Hindlimb muscle (tissue), 1 donor: ENCODE measurements around the gene CRBN. TPM values are rescaled to one million over a fixed set of nuclear protein-coding genes. Genes with fewer than 3 reads are reported as not detected.

Experiments
- DNase-seq: peaks from one replicate; pipeline ENCODE4 v3.0.0-alpha.2; 2013
- polyA plus RNA-seq: library from polyadenylated mRNA; unstranded; fragments of 120-200 nt; gene quantifications from one replicate; pipeline ENCODE4 v1.2.1, GENCODE V29; 2013; ENCODE audit not compliant: insufficient read length

Gene CRBN
- polyA plus RNA-seq, 1 donor, result 35.2 TPM

DNA sequence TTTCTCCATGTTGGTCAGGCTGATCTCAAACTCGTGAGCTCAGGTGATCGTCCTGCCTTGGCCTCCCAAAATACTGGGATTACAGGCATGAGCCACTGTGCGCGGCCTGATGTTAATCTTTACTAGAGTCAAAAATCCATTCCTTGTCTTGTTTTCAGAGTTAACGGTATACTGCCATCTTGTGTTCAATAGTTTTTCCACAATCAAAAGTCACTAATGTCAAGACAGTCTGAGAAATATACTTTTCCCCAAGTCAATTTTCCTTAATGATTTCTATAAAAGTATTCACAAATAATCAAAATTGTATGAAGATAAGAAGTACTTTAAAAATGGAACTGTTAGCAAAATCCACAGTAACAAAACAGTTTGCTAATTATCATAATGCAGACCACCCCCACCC, 8.5 kb downstream of the CRBN start:
- no peak for DNase-seq

DNA sequence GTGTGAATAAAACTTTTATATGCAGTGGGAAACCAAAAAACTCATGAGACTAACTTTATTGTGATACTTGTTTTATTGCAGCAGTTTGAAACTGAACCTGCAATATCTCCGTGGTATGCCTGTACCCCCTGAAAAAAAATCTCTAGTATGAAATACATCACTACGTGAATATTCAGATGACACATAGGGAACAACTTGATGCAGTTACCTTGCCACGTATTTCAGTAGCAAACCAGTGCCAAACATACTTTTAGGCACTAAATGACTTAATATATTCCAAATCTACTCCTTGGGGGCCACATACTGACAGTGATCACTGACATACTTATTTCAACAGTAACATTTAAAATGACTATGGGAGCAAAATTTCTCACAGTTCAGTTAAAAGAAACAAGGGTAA, 13.8 kb downstream of the CRBN start:
- DNase-seq, result no peak

DNA sequence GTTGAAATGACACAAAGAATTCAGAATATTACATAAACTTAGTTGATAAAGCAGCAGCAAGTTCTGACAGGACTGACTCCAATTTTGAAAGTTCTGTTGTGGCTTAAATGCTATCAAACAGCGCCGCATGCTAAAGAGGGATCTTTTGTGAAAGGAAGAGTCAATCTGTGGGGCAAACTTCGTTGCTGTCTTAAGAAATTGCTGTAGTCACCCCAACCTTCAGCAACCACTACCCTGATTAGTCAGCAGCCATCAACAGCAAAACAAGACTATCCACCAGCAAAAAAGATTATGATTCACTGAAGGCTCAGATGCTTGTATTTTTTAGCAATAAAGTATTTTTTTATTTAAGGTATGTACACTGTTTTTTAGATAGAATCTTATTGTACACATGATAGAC, 14.2 kb downstream of the CRBN start:
- no peak for DNase-seq

DNA sequence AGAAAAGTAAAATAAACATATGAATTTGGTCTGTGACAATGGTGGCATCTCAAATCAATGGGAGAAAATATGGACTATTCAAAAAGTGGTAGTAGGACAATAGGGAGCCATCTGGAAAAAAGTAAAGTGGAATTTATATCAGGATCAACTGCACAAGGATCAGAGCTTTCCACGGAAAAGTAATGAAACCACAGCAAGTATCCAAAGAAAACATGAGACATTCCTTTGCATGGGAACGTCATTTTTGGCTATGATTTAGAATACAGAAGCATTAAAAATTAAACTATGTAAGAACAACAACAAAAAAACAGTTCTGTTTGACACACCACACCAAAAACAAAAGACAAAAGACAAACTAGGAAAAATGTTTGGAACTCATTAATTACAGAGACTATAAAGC, 18.7 kb downstream of the CRBN start:
- DNase-seq, result no peak

DNA sequence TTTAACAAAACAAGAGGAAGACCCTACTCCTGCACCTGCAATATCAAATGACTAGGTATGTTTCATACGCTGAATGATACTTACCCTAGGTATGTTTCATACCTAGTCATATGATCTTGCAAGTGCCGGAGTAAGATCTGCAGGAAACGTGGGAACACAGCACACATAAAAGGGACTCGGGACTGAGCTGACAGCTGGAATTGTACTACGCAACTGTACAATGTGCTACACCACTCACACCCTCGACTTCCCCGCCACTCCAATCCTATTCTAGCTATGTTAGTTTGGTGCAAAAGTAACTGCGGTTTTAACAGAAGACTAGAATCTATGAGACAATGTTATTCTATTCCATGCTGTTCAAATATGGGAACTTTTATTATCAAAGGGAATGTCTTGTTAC, 22.0 kb downstream of the CRBN start:
- DNase-seq, result no peak

DNA sequence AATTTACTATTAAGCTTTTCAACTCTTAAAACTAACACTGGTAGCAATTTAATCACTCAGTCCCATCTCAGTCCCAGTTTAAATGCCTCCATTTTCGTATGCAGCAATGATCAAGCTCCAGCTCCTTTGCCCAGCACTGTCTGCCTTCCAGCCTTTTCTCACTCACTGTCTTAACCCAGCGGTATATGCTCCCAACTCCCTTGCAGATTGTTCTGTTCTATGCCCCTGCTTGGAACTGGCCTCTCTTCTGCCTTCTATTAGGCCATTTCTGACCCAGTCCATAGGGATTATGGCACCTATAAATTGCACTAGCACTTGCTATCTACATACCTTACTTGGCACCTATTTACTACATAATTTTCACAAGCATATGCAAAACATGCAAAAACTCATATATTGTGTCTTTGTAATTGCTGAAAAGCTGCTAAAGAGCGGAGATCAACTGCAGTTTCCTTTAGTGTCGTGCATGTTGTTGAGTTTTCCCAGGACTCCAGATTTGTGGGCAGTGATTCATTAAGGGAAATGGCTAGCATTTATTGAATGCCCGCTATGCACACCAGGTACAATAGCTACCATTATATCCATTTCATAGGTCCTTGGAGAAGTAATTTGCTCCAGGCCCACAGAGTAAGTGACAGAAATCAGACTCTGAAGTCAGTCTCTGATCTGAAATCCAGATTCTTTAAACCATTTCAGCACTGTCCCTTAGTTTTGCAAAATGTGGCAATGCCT, 24.4 kb downstream of the CRBN start:
- no peak for DNase-seq

DNA sequence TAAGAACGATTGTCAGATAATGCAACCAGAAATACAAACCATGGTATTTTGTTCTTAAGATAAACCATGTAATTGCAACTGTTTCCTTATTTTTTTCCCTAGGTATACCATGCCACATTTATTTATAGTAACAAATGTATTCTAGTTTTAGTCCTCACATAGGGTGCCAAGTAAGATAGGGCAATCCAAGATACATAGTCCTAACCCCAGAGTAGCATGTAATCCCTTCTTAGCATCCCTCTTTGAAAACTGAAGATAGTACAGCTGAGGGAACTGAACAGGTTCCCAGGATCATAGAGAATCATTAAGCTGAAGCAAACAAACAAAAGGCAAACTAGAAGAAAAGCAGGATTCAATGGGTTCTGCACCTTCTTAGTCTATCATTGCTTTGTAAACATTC, 28.0 kb downstream of the CRBN start:
- no peak for DNase-seq

DNA sequence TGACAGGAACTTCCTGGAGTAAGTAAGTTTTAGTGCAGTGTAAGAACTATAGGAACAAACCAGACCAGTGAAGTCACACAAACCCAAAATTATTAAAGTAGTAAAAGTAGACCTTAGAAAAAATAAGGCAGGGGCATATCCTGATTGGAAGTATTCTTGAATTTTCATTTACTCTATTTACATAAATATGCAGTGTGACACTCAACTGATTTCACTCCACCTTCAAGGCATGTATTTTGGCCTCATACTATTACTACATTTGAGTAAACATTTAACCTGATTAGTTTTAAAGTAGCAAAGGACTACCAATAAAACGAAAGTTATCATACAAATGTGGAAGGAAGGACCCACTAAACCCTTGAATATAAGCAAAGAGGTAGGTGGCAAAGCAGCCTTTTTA, 29.9 kb downstream of the CRBN start:
- DNase-seq, result no peak

DNA sequence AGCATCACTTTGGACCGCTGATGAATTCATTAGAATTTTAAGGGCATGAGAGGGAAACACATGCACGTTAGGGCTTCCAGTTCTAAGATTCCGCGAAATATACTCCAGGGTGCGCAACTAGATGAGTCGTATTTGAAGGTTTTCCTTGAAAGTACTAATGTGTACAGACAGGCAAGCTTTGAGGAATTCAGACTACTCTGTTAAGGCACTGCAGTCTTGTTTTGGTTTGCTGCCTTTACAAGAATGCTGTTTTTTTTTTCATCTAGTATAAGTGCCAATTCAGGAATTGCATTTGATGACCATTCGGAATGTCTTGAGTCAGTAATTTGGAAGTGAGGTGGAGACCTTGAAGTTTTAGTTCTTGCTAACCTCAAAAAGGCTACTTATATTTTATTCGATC, 33.7 kb downstream of the CRBN start:
- DNase-seq, result no peak

DNA sequence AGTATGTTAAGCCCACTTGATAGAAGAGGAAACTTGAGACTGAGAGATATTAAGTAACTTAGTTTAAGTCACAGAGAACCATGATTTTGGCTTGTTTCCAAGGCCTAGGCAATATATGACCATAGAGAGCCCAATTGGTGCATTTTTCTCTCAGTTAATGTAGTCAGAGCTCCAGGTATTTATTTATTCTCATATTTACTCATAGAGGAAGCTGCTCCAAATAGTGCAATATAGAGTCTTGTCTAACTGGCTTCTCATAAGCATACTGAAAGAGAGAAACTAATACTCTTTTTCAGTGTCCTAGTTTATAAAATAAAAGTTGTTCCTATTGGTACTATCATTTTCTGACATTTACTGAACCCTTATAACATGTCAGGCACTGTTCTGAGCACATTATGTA, 37.6 kb downstream of the CRBN start:
- DNase-seq, result no peak

DNA sequence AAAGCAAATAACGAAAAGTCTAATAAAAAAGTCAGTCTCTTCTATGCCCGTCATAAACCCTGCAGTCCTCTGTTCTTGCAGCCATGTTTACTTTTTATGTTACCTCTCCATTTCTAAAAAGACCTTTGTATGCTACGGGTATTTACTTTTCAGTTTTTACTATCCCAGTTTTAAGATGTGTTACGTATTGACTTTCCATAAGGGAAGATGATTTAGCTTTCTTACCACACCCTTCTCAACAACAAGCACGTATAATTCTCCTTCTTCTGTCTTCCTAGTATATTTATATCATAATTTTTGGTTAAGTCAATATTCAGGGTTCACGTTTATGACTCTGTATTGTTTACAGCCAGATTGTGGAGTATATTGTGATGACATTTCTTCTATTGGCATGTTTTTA, 42.0 kb downstream of the CRBN start:
- no peak for DNase-seq

DNA sequence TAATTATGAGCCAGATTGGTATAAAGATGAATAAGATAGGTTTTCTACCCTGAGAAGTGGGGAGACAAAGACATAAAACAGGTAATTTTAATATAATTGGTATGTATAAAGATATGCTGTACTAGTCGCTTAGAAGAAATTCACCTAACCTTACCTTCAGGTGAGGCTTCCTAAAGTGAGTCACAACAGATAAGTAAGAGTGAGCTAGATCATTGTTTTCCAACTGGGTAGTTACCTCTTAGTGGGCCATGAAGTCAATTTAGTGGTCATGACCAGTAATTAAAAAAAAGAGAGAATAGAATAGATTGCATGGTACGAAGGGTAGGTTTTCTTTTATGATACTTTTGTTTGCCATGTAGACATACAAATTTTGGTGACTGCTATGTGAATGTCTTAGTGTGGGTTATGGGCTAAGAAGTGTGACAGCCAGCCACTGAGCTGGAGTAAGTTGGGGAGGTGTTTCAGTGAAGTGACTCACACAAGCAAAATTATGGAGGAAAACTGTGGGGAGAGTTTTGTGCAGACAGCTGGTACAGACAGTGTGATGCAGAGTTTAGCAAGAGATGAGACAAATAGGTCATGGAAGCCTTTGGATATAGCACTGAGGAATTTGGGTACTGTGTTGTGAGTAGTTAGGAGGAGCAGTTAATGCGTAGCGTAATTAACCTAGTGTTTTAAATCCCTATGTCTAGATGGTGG, 44.6 kb downstream of the CRBN start:
- no peak for DNase-seq

DNA sequence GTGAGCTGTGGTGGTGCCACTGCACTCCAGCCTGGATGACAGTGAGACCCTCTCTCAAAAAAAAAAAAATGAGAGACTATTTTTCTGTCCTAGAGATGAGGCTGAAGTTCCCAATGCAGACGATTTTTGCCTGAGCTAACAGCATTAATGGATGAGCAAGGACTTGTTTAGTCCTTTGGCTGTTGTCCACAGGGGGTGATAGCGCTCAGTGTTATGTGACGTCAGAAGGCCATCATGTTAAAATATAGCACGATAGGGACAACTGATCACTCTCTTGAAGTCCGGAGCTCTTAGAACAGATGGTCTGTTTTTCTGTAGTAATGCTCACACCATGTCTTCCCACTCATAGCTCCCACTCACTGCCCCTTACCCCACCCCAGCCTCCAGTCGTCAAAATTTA, 46.0 kb downstream of the CRBN start:
- DNase-seq, result no peak

DNA sequence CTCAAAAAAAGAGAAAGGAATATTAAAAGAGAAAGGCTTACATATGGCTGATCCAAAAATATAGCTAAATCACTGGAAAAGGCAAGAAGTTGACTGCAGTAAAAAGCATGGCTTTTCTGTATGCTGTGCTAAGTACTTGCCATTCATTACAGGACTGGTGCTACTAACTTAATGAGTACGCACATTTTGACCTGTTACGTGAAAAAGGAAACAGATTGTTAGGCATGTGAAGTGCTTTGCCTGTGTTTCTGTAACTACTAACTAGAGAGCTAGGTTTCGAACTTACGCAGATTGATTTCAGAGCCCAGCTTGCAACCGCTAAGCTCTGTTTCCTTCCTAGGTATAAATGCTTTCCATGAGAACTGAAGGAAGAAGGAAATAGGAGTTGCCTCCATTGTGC, 49.9 kb downstream of the CRBN start:
- no peak for DNase-seq

DNA sequence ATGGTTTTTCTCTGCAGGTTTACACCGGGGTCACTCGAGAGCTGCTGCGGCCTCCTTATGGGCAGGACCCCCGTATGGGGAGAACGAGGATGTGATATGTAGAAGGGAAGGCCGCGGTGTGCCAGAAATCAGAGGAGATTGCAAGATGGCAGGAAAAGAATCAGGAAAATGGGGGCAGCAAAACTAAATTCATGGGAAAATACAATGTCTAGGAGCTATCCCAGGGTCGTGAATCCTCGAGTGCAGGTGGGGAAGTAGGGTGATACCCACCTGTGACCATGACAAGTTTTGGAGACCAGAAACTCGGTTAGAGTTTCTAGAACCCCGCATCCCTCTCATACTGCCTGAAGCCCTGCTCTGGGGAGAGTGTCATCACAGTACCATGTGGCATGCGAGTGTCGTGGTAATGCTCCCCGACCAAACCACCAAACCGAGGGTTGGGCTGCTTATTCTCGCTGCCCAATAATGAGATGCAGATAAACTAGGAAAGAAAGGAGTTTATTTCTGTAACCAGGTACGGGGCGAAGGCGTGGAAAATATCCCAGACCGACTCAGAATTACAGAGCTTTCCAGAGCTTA, 52.0 kb downstream of the CRBN start:
- no peak for DNase-seq

DNA sequence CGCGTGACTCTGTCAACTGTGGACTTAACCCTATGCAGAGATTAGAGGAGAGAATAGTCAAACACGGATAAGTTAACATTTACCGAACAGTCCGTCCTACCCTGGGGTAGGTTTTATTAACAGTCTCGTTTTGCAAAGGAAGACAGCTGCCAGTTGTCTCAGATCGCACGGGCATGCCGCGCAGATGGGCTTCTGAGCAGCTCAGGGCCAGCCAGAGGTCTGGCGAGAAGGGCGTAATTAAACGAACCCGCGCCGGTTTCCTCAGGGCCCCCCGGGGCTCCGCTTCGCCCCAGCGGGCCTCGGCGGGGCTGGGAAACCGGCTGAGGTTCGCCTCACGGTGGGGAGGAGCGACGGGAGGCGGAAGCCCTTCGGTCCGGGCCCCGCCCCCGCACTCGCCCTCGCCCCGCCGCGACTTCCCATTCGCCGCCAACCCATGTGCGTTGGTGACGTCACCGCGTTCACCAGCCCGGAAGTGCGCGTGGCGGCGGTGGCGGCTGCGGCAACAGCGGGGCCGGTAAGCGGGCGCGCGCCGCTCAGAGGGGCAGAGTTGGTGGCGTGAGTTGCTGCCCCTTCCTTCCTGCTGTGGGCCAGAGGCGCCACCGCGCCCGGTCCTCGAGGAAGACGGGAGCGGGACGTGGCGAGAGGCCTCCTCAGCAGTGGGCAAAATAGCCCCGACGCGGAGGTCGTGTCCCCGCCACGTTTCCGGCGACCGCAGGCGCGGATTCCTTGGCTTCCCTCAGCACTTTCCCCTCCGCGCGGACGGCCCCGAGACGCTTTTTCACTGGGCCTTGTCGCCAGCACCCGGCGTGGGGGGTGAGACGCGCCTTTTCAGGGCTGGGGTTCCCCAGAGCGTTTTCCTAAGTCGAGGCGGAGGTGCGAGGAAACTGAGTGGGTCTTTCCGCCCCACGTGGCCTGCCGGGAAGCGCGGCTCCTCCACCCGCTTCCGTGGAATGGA, 52.7 kb downstream of the CRBN start, which contains the start of gene TRNT1:
TRNT1 (plus strand) TSS at position 464 of the 955 bp plus-strand sequence. CDS start 2,101 bp downstream, outside the sequence.
- peak; percentile 97 for DNase-seq

DNA sequence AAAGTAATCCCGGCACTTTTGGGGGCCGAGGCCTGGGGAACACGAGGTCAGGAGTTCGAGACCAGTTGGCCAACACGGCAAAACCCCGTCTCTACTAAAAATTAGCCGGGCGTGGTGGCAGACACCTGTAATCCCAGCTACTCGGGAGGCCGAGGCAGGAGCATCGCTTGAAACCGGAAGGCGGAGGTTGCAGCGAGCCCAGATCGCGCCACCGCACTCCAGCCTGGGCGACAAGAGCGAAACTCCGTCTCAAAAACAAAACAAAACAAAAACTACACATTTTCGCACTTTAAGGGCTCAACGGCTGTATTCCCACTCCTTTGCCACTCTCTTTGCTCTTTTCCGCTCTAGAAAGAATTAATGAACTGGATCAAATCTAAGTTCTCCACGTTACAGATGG, 53.5 kb downstream of the CRBN start:
- no peak for DNase-seq

DNA sequence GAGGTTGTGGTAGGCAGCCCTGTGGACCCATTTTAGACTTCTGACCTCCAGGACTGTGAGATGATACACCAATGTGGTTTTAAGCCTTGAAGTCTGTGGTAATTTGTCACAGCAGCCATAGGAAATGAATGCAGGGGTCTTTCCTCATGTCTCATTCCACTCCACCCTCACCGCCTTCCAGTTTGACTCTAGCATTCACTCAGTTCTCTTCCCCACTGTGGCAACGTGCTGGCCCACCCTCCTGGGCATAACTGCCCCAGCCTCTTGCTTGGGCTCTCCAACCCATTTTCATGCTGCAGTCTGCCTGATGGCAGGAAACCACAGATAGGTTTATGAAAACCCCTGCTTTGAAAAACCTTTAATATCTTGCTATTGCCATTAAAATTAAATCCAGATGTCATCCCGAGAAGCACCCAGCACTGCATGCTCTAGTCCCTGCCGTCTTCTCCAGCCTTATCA, 60.1 kb downstream of the CRBN start:
- no peak for DNase-seq

DNA sequence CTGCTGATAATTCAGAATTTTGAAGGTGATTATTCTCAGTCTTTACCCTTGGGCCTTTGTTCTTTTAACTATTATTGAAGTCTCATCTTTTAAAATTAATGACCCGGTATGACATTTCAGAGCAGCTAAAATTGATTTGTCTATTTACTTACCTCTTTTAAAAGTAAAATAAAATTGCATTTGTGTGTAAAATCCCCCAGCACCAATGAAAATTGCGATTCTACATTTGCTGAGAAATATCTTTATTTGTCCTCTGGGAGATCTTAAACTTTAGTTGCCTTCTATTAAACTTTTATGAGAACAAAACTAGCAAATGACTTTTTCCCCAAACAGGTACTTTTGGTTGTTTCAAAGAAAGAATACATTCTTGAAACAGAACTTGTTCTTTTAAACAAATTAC, 61.8 kb downstream of the CRBN start:
- DNase-seq, result no peak

DNA sequence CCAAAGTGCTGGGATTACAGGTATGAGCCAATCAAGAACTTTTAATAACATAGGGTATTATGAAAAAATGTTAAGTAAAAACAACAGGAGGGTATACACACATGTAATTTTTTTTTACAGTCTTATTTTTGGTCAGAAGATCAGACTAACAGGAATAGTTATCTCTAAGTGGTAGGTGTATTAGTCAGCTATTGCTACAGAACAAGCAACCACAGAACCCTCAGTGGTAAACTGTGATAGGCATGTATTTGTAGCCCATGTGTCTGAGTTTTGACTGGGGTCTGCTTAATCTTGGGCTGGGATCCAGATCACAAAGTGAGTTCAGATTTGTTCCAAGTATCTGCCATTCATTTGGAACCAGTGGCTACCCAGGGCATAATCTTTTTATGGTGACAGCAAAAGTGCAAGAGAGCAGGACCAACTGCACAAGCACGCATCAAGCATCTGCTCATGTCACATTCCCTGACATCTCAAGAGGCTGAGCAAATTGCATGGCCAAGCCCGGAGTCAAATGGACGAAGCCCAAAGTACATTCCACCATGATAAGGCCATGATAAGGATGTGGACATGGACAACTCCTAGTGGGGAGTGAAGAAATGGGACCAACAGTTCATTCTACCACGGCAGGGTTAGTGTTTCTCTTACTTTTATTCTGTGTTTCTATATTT, 66.3 kb downstream of the CRBN start:
- no peak for DNase-seq

DNA sequence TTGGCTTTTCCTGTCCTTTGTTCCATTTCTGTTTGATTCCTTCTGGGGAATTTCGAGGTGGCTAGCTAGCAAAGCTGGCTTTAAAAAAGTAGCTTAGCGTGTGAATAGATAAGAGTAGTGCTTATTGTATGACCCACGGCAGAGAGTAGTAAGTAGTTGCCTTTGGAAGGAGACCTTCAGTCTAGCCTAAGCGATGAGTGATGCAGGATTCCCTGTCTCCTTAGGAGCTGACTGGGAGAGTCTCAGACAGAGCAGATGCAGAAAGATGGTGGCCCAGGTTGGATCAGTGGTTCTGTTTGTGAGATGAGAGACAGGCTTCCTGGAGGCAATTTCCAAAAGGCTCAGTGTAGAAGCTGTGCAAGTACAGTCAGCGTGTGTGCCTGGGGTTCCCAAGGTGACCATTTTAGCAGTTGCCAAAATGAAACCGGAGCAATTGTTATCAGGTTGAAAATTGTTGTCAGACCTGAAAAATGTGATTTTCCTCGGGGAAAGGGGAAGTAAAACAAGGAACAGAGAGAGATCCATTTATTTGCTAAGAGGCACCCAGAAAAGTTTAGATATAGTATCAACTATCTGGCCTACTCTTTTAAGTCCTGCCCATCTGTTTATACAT, 68.6 kb downstream of the CRBN start:
- no peak for DNase-seq

DNA sequence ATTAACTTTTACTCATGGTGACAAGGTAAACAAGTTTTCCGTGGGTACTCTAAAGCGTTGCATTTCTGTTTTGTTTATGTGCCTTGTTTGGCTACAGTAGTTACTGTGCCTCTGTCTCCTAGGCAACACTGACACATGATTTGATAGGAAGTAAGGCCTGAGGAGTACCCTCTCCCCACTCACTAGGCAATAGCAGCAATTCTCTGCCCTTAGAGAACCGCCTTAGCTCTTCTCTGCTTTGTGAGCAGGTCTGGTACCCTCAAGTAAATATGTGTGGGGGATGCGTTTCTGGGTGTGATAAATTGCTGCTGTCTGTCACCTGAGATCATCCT, 69.2 kb downstream of the CRBN start, which contains the start of gene IL5RA:
IL5RA (minus strand) TSS at position 76 of the 332 bp plus-strand sequence. CDS start 5,390 bp downstream, outside the sequence.
- no peak for DNase-seq
